ENCODE data around the gene AEN. TPM values are rescaled to one million over a fixed set of nuclear protein-coding genes. Genes with fewer than 3 reads are reported as not detected.

Gene AEN
- total RNA-seq, 4 donors from 2014 or later, result 21.6 to 32.8 (median 27.3) TPM

GRCh38 chr15:88658972-88659931 lies 38.1 kb downstream of the AEN start:
- Histone ChIP-seq H3K4me1 (no peaks in the 10 kb centered on the region), H3K36me3 (no peaks in the 10 kb centered on the region), H3K9me3 (no peaks in the 10 kb centered on the region), H3K27ac (no peak overlapping the region), H3K27me3 (no peaks in the 10 kb centered on the region), H3K4me3 (replicated peaks in 1 of 3) (no peak overlapping the region)
- intact Hi-C loops (cut with DNase I), result no loop called here
- TF ChIP-seq CTCF (IDR thresholded peaks at IDR 0.05), result no peak
- TF ChIP-seq POLR2A (IDR thresholded peaks at IDR 0.05), result no peak
- no peak for DNase-seq
- 68 to 78% methylated on average over 18 of the region's 18 CpGs for WGBS, 2 donors

GRCh38 chr15:88661041-88661700 lies 40.0 kb downstream of the AEN start:
- no peaks in the 10 kb centered on the region for H3K4me1 ChIP-seq
- H3K9me3 ChIP-seq, result no peaks in the 10 kb centered on the region
- no peak overlapping the region for H3K27ac ChIP-seq
- H3K27me3 ChIP-seq, result no peaks in the 10 kb centered on the region
- intact Hi-C loops (cut with DNase I), result no loop called here
- no peaks in the 10 kb centered on the region for H3K36me3 ChIP-seq
- no peak for TF ChIP-seq CTCF (IDR thresholded peaks at IDR 0.05)
- TF ChIP-seq POLR2A (IDR thresholded peaks at IDR 0.05), result no peak
- H3K4me3 ChIP-seq (replicated peaks in 1 of 3), result no peak overlapping the region
- DNase-seq, result no peak

DNA sequence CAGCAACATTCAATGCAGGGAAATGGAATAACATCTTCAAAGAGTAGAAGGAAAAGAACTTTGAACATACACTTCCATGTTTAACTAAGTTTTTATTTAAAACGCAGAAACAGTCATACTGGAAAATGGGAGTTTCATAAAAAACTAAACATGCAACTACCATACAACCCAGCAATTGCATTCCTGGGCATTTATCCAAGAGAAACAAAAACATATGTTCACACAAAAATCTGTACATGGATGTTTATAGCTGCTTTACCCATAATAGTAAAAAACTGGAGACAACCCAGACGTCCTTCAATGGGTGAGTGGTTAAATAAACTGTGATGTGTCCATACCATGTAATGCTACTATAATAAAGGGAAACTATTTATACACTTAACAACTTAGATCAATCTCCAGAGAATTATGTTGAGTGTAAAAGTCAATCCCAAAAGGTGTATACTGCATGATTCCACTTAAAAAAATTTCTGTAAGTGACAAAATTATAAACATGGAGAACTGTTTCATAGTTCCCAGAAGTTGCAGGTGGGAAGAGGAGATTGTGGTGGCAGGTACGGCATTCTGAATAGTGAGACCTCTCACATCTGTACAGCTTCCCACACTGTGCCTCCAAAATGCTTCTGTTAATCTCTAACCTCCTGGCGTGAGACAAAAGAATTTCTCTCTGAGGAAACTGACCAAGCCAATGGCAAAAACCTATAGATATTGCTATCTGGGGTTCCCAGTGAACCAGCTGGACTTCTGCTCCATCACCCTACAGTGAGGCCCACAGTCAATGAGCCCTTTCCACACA lies 40.8 kb downstream of the AEN start:
- 83% methylated on average over 4 of the region's 4 CpGs for WGBS, 2 donors
- Histone ChIP-seq H3K4me1 (no peaks in the 10 kb centered on the region), H3K9me3 (no peaks in the 10 kb centered on the region), H3K27me3 (no peaks in the 10 kb centered on the region), H3K4me3 (replicated peaks in 1 of 3) (no peak overlapping the region), H3K27ac (no peak overlapping the region), H3K36me3 (no peaks in the 10 kb centered on the region)
- intact Hi-C loops (cut with DNase I), result no loop called here
- no peak for TF ChIP-seq POLR2A (IDR thresholded peaks at IDR 0.05)
- TF ChIP-seq CTCF (IDR thresholded peaks at IDR 0.05), result no peak
- no peak for DNase-seq

DNA sequence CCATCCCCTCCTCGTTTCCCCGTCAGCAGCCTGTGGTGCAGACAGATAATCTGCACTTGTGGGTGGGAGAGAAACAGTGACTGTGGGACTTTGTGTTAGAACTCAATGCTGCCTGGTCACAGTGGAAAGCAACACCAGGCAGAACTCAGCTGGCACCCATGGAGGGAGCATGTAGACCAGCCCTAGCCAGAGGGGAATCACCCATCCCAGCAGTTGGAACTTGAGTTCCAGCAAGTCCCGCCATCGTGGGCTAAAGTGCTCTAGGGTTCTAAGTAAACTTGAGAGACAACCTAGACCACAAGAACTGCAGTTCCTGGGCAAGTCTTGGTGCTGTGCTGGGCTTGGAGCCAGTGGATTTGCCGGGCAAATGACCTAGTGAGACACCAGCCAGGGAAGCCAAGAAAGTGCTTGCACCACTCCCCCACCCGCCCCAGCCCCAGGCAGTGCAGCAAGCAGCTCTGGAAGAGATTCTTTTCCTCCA lies 42.0 kb downstream of the AEN start:
- Histone ChIP-seq H3K27me3 (no peaks in the 10 kb centered on the region), H3K27ac (no peak overlapping the region), H3K4me1 (no peaks in the 10 kb centered on the region), H3K36me3 (no peaks in the 10 kb centered on the region), H3K4me3 (replicated peaks in 1 of 3) (no peak overlapping the region), H3K9me3 (no peaks in the 10 kb centered on the region)
- TF ChIP-seq POLR2A (IDR thresholded peaks at IDR 0.05) (no peak), CTCF (IDR thresholded peaks at IDR 0.05) (no peak)
- 80 to 89% methylated on average over 2 to 6 of the region's 6 CpGs for WGBS, 2 donors
- DNase-seq, result no peak
- intact Hi-C loops (cut with DNase I), result no loop called here

Measured in thyroid gland (tissue), 4 donors.